ENCODE results near the gene MGAT4A.

MGAT4A gene

GRCh38 chr2:98650998-98651397, 79.9 kb downstream of the MGAT4A start:
- no peak for DNase-seq

- no peak for DNase-seq
These were observed 80.9 kb downstream of the MGAT4A start for GRCh38 chr2:98649992-98650375.

GRCh38 chr2:98649135-98649991, 81.6 kb downstream of the MGAT4A start:
- DNase-seq, result peak; percentile 85 to 90

GRCh38 chr2:98648451-98648850, 82.5 kb downstream of the MGAT4A start:
- DNase-seq, result no peak

- no peak for DNase-seq
These were observed 83.3 kb downstream of the MGAT4A start for GRCh38 chr2:98647636-98648035.

GRCh38 chr2:98643496-98644100, 87.3 kb downstream of the MGAT4A start:
- DNase-seq, result no peak

GRCh38 chr2:98637401-98638147, 93.4 kb downstream of the MGAT4A start:
- peak; percentile 42 to 74 for DNase-seq

- DNase-seq, result peak; percentile 32 to 64
These were observed 96.4 kb downstream of the MGAT4A start for GRCh38 chr2:98634406-98635092.

GRCh38 chr2:98632351-98632750, 98.6 kb downstream of the MGAT4A start:
- no peak for DNase-seq

- no peak for DNase-seq
These were observed 107.3 kb downstream of the MGAT4A start for GRCh38 chr2:98623657-98624056.

GRCh38 chr2:98617149-98617548, 113.8 kb downstream of the MGAT4A start:
- no peak for DNase-seq

GRCh38 chr2:98615481-98615880, 115.5 kb downstream of the MGAT4A start:
- DNase-seq, result no peak

GRCh38 chr2:98614024-98614739, 116.8 kb downstream of the MGAT4A start:
- no peak for DNase-seq

GRCh38 chr2:98608962-98609604, 121.8 kb downstream of the MGAT4A start:
- DNase-seq, result no peak

GRCh38 chr2:98608116-98608961, 122.6 kb downstream of the MGAT4A start, which contains the start of the genes COA5 and UNC50:
Gene COA5, minus strand, starts transcription at chr2:98608512. Its CDS starts 107 bp downstream, at chr2:98608405.
Gene UNC50, plus strand, starts transcription at chr2:98608589. Its CDS starts 1,171 bp downstream, at chr2:98609760.
- DNase-seq, result peak; percentile 89 to 93

- DNase-seq, result no peak
These were observed 123.2 kb downstream of the MGAT4A start for GRCh38 chr2:98607741-98608115.

- no peak for DNase-seq
These were observed 123.8 kb downstream of the MGAT4A start for GRCh38 chr2:98607104-98607503.

GRCh38 chr2:98606431-98606830, 124.5 kb downstream of the MGAT4A start:
- DNase-seq, result no peak

GRCh38 chr2:98605076-98605475, 125.9 kb downstream of the MGAT4A start:
- no peak for DNase-seq

GRCh38 chr2:98604547-98604946, 126.4 kb downstream of the MGAT4A start:
- DNase-seq, result no peak

All from CD4-positive, alpha-beta T cell treated with Interferon alpha-2 for 1 hour (primary cell).